ENCODE measurements around the gene CCDC127.

Gene CCDC127

DNA sequence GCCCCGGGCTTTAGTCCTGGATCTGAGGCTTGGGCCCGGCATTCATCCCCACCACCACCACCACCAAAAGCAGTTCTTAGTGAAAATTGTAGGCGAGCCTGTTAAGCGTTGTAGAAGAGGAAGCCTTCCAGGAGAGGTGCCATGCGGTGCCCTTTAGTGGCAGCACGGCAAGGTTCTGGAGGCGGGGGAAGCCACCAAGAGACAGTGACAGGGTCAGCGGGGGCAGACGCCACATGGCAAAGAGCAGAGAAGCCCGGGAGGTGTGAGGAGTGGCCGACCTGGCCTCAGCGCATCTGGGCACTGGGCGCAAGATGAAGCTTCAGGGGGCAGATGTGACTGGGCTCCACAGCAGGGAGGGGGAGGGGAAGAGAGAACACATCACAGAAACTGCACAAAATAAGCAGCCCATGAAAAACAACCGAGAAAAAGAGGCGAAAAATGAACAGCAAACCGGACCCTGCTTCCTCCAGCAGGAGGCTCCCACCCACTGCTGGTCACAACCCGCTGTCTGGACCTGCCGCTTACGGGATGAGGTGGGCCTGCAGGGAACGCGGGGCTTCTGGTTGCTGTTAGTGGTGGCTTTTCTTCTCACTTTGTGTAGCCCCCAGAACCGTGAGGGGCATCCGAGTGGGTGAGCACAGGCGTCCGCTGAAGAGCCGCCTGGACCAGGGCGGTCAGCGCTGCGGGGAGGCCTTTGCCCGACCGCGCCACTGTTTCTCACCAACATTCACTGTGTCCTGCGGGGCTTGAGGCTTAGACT lies 22.4 kb downstream of the CCDC127 start:
- no peaks in the 10 kb centered on the region for H3K36me3 ChIP-seq (ENCODE audit: insufficient read depth, low read length)
- no peaks in the 10 kb centered on the region for H3K79me2 ChIP-seq (ENCODE audit: control insufficient read depth, insufficient read depth, low read length, unreplicated experiment)
- no peaks in the 10 kb centered on the region for H3K27me3 ChIP-seq (ENCODE audit: insufficient read depth, low read length)
- no peak overlapping the region for H2AFZ ChIP-seq (ENCODE audit: low read length, unreplicated experiment)
- H3K27ac ChIP-seq (ENCODE audit: low read depth, low read length), result no peak overlapping the region
- no peak overlapping the region for H3K4me3 ChIP-seq (ENCODE audit: low read depth, low read length)
- no peaks in the 10 kb centered on the region for H3K4me1 ChIP-seq (ENCODE audit: control insufficient read depth, insufficient read depth, low read length, unreplicated experiment)

DNA sequence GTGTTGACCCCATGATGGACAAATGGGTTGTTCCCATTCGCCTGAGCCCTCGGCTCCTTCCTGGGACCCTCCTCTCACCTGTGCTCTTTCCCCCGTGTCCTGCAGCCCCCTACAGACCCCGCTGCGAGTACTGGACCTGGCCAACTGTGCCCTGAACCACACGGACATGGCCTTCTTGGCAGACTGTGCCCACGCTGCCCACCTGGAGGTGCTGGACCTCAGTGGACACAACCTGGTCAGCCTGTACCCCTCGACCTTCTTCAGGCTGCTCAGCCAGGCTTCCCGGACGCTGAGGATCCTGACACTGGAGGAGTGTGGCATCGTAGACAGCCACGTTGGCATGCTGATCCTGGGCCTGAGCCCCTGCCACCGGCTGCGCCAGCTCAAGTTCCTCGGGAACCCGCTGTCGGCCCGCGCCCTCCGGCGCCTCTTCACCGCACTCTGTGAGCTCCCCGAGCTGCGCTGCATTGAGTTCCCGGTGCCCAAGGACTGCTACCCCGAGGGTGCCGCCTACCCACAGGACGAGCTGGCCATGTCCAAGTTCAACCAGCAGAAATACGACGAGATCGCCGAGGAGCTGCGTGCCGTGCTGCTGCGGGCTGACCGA lies 23.2 kb downstream of the CCDC127 start:
- Histone ChIP-seq H3K4me3 (ENCODE audit: low read depth, low read length) (no peak overlapping the region), H3K79me2 (ENCODE audit: control insufficient read depth, insufficient read depth, low read length, unreplicated experiment) (no peaks in the 10 kb centered on the region), H3K27ac (ENCODE audit: low read depth, low read length) (no peak overlapping the region), H3K36me3 (ENCODE audit: insufficient read depth, low read length) (no peaks in the 10 kb centered on the region), H2AFZ (ENCODE audit: low read length, unreplicated experiment) (no peak overlapping the region), H3K4me1 (ENCODE audit: control insufficient read depth, insufficient read depth, low read length, unreplicated experiment) (no peaks in the 10 kb centered on the region), H3K27me3 (ENCODE audit: insufficient read depth, low read length) (no peaks in the 10 kb centered on the region)

DNA sequence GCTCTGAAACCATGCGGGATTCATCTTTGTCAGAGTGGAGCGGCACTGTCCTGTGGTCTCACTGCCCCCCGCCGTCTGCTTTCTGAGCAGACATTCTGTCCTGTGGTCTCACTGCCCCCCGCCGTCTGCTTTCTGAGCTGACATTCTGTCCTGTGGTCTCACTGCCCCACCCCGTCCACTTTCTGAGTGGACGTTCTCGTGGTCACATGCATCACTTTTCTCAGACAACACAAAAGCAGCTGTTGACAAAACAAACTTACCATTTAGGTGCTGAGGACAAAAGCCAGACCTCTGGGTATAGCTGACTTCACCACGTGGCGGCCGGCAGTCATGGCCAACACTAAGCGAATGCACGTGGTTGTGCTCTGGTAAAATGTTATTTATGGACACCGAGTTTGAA lies 23.9 kb downstream of the CCDC127 start:
- H3K27me3 ChIP-seq (ENCODE audit: insufficient read depth, low read length), result no peaks in the 10 kb centered on the region
- no peaks in the 10 kb centered on the region for H3K4me1 ChIP-seq (ENCODE audit: control insufficient read depth, insufficient read depth, low read length, unreplicated experiment)
- no peaks in the 10 kb centered on the region for H3K79me2 ChIP-seq (ENCODE audit: control insufficient read depth, insufficient read depth, low read length, unreplicated experiment)
- H3K27ac ChIP-seq (ENCODE audit: low read depth, low read length), result no peak overlapping the region
- H3K36me3 ChIP-seq (ENCODE audit: insufficient read depth, low read length), result no peaks in the 10 kb centered on the region
- no peak overlapping the region for H3K4me3 ChIP-seq (ENCODE audit: low read depth, low read length)
- H2AFZ ChIP-seq (ENCODE audit: low read length, unreplicated experiment), result no peak overlapping the region

DNA sequence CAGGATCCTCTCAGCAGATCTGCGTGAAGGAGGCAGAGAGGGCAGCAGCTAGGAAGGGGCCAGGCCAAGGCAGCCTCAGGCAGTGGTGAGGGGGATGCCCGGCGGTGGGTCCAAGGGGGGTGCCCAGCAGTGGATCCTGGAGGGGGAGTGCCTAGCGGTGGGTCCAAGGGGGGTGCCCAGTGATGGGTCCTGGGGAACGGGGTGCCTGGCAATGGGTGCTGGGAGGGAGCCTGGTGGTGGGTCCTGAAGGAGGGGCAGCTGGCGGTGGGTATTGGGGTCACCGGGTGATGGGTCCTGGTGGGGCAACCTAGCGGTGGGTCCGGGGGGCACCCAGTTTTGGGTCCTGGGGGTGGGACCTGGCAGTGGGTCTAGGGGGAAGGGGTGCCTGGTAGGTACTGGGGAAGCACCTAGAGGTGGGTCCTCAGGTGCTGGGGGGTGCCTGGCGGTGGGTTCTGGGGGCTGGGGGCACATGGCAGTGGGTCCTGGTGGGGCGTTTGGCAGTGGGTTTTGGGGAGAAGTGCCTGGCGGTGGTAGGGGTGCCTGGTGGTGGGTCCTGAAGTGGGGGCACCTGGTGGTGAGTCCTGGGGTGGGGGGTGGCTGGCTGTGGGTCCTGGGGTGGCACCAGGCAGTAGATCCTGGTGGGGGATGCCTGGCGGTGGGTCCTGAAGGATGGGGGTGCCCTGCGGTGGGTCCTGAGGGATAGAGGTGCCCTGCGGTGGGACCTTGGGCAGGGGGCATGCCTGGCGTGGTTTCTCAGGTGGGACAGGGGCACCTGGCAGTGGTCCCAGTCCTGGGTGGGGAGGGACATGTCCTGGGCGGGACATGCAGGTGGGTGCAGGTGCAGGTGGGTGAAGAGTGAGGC lies 24.8 kb downstream of the CCDC127 start:
- H3K79me2 ChIP-seq (ENCODE audit: control insufficient read depth, insufficient read depth, low read length, unreplicated experiment), result no peaks in the 10 kb centered on the region
- no peak overlapping the region for H3K4me3 ChIP-seq (ENCODE audit: low read depth, low read length)
- no peaks in the 10 kb centered on the region for H3K36me3 ChIP-seq (ENCODE audit: insufficient read depth, low read length)
- H3K4me1 ChIP-seq (ENCODE audit: control insufficient read depth, insufficient read depth, low read length, unreplicated experiment), result peaks cover 2% of the 10 kb centered on the region
- no peaks in the 10 kb centered on the region for H3K27me3 ChIP-seq (ENCODE audit: insufficient read depth, low read length)
- H2AFZ ChIP-seq (ENCODE audit: low read length, unreplicated experiment), result no peak overlapping the region
- H3K27ac ChIP-seq (ENCODE audit: low read depth, low read length), result no peak overlapping the region

DNA sequence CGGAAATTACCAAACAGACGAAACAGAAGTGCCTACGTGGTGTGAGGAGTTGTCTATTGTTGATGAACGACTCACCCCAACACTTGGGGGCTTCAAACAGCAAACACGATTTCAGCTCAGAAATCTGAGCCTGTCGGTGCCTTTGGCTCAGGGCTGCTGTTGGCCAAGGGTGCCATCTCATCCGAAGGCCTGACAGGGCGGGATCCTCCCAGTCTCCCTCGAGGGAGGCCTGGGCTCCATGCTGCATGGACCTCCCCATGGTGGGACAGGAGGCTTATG lies 25.3 kb downstream of the CCDC127 start:
- Histone ChIP-seq H3K4me1 (ENCODE audit: control insufficient read depth, insufficient read depth, low read length, unreplicated experiment) (peaks cover 3% of the 10 kb centered on the region), H3K27me3 (ENCODE audit: insufficient read depth, low read length) (no peaks in the 10 kb centered on the region), H3K36me3 (ENCODE audit: insufficient read depth, low read length) (no peaks in the 10 kb centered on the region), H3K79me2 (ENCODE audit: control insufficient read depth, insufficient read depth, low read length, unreplicated experiment) (no peaks in the 10 kb centered on the region), H3K27ac (ENCODE audit: low read depth, low read length) (no peak overlapping the region), H3K4me3 (ENCODE audit: low read depth, low read length) (no peak overlapping the region), H2AFZ (ENCODE audit: low read length, unreplicated experiment) (no peak overlapping the region)

DNA sequence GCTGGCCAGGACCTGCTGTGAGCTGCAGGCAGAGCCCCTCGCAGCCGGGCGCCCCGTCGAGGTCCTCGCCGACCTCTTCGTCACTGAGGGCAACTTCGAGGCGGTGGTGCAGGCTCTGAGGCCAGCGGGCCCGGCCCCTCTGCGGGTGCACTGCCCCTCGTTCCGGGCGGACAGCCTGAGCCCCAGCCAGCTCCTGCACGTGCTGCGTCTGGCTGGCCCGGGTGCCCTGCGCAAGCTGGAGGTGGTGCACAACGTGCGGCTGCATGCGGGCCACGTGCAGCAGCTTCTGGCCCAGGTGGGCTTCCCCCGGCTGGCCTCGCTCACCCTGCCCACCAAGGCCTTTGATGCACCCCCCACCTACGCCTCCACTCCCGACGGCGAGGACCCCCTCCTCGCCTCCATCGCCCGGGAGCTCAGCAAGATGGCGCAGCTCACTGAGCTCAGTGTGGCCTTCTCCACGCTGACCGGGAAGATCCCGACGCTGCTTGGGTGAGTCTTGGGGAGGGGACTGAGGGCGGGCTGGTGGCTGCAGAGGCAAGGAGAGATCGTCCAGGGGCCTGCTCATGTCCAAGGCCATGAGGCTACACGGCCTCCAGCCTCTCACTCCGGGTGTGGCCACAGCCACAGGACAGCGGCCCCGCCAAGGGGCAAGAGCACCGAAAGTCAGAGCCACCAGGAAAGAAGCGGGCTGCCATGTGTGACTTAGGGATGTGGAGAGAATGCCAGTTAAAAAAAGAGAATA lies 25.8 kb downstream of the CCDC127 start:
- Histone ChIP-seq H3K27me3 (ENCODE audit: insufficient read depth, low read length) (no peaks in the 10 kb centered on the region), H2AFZ (ENCODE audit: low read length, unreplicated experiment) (no peak overlapping the region), H3K4me3 (ENCODE audit: low read depth, low read length) (no peak overlapping the region), H3K27ac (ENCODE audit: low read depth, low read length) (no peak overlapping the region), H3K79me2 (ENCODE audit: control insufficient read depth, insufficient read depth, low read length, unreplicated experiment) (no peaks in the 10 kb centered on the region), H3K36me3 (ENCODE audit: insufficient read depth, low read length) (no peaks in the 10 kb centered on the region), H3K4me1 (ENCODE audit: control insufficient read depth, insufficient read depth, low read length, unreplicated experiment) (peaks cover 3% of the 10 kb centered on the region)

DNA sequence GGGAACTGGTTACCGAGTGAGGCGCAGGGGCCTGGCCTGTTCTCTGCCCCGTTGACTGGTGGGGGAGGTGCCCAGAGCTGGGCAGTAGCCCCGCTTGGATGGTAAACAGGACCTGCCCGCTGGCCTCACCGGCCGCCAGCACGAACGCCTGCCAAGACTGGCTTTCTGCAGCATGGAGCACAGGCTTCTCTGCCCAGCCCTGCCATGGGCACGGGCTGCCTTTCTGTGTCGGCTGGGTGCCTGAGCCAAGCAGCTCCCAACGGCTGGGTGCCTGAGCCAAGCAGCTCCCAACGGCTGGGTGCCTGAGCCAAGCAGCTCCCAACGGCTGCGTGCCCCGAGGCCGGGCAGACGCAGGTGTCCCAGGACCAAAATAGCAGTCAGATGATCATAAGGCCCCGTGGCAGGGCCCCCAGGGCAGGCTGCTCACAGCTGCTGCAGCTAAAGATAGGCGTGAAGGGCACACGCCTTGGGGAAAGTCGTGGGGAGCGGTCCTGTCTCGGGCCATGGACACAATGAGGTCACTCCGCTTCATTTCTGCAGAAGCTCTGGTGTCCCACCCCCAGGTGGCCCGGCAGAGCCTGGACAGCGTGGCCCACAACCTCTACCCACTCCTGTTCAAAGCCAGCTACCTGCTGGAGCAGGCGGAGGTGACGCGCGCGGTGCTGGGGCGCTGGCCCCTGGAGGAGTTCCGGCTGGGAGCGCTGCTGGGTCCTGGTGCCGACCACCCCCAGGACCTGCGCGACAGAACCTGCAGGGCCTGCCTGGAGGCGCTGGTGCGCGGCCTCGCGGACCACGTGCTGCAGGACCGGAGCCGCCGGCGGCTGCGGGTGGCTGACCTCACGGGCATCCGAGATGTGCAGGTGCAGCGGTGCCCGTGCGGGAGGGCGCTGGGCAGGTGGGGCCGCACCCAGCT lies 26.7 kb downstream of the CCDC127 start, which contains the start of gene LRRC14B:
TSS of gene LRRC14B (plus strand) at position 460 of the 913 bp plus-strand sequence. CDS start at position 504, 44 bp downstream.
- H2AFZ ChIP-seq (ENCODE audit: low read length, unreplicated experiment), result no peak within 1 kb of the TSS
- no peaks in the 10 kb centered on the region for H3K36me3 ChIP-seq (ENCODE audit: insufficient read depth, low read length)
- H3K79me2 ChIP-seq (ENCODE audit: control insufficient read depth, insufficient read depth, low read length, unreplicated experiment), result no peaks in the 10 kb centered on the region
- peaks cover 3% of the 10 kb centered on the region for H3K4me1 ChIP-seq (ENCODE audit: control insufficient read depth, insufficient read depth, low read length, unreplicated experiment)
- no peaks in the 10 kb centered on the region for H3K27me3 ChIP-seq (ENCODE audit: insufficient read depth, low read length)
- no peak within 1 kb of the TSS for H3K4me3 ChIP-seq (ENCODE audit: low read depth, low read length)
- no peak within 1 kb of the TSS for H3K27ac ChIP-seq (ENCODE audit: low read depth, low read length)

DNA sequence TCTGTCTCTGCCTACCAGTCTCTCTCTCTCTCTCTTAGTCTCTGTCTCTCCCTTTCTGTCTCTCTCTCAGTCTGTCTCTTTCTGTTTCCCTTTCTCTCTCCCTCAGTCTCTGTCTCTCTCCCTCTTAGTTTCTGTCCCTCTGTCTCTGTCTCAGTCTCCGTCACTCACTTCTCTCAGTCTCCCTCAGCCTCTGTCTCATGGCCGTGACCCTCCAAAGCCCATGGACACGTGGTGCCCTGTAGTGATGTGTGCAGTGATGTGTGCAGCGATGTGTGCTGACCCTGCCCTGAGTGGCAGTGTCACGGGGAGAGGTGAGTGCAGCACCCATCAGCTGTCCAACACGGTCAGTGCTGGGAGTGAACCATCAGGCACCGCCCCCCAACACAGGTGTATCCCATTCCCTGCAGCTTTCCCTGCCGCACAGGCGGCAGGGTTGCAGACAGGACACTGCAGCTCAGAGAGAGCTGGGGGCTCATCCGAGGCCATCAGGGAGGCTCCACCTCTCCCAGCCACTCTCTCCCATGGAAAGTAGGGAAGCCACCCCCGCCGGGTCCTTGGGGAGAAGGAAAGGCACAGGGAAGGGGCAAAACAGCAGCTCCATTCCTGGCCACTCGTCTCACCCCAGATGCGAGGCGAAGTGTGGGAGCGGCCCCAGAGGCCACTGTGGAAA lies 27.5 kb downstream of the CCDC127 start:
- no peak overlapping the region for H3K27ac ChIP-seq (ENCODE audit: low read depth, low read length)
- H3K27me3 ChIP-seq (ENCODE audit: insufficient read depth, low read length), result no peaks in the 10 kb centered on the region
- H3K79me2 ChIP-seq (ENCODE audit: control insufficient read depth, insufficient read depth, low read length, unreplicated experiment), result no peaks in the 10 kb centered on the region
- no peak overlapping the region for H2AFZ ChIP-seq (ENCODE audit: low read length, unreplicated experiment)
- H3K4me1 ChIP-seq (ENCODE audit: control insufficient read depth, insufficient read depth, low read length, unreplicated experiment), result peaks cover 3% of the 10 kb centered on the region
- no peak overlapping the region for H3K4me3 ChIP-seq (ENCODE audit: low read depth, low read length)
- H3K36me3 ChIP-seq (ENCODE audit: insufficient read depth, low read length), result no peaks in the 10 kb centered on the region

DNA sequence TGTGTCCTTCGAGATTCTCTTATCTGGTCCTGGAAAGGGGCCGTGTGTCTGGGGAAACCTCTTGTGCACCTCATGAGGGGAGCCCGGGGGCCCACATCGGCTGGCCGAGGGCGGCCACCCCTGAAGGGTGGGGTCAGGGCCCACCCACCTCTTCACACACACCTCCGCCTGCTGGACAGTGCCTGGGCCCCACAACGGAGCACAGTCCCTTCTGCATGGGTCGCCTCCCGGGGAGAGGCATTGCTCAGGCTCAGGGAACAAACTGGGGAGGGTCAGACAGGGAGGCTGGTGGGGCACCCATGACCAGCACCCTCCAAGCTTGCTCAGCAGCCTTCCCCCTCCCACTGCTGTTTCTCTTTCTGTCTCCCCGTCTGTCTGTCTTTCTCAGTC lies 28.0 kb downstream of the CCDC127 start:
- Histone ChIP-seq H3K27ac (ENCODE audit: low read depth, low read length) (no peak overlapping the region), H3K4me3 (ENCODE audit: low read depth, low read length) (no peak overlapping the region), H3K4me1 (ENCODE audit: control insufficient read depth, insufficient read depth, low read length, unreplicated experiment) (peaks cover 3% of the 10 kb centered on the region)

More for the DNA sequence above, 28.0 kb downstream of the CCDC127 start:
- no peaks in the 10 kb centered on the region for H3K79me2 ChIP-seq (ENCODE audit: control insufficient read depth, insufficient read depth, low read length, unreplicated experiment)
- H3K27me3 ChIP-seq (ENCODE audit: insufficient read depth, low read length), result no peaks in the 10 kb centered on the region
- H3K36me3 ChIP-seq (ENCODE audit: insufficient read depth, low read length), result no peaks in the 10 kb centered on the region
- H2AFZ ChIP-seq (ENCODE audit: low read length, unreplicated experiment), result no peak overlapping the region
